ENCODE data around the gene MAGEA10. TPM values are rescaled to one million over a fixed set of nuclear protein-coding genes. Genes with fewer than 3 reads are reported as not detected.

Gene MAGEA10
- total RNA-seq, 1 donor: not detected

GRCh38 chrX:152086141-152086540, 52.2 kb downstream of the MAGEA10 start:
- no peak for TF ChIP-seq CTCF (IDR thresholded peaks at IDR 0.05; ENCODE audit: insufficient read depth, low read length)
- no peak for DNase-seq (ENCODE audit: low read depth)
- H3K4me3 ChIP-seq (ENCODE audit: low read depth, low read length): no peak overlapping the region

Other genes with a start within 250 kb of the MAGEA10 start
- not detected in 2 replicates for gene MAGEA4, start 225.7 kb downstream of the MAGEA10 start, total RNA-seq (ENCODE audit: low replicate concordance)
- gene GABRE, start 163.9 kb downstream of the MAGEA10 start, total RNA-seq (ENCODE audit: low replicate concordance): 29.4 and 33.2 TPM in 2 replicates

Data from fibroblast of the aortic adventitia (primary cell).